Activated B cell treated with CpG ODN at 0.5 μM for 24 hours (primary cell): ENCODE measurements around the gene ERC2. TPM values are rescaled to one million over a fixed set of nuclear protein-coding genes. Genes with fewer than 3 reads are reported as not detected.

Experiments
- ATAC-seq: fragments of 200-7000 bp; cut with Tn5 transposase; one replicate; pipeline ENCODE4 v1.10.0; 2021; ENCODE audit warnings: low read depth, mild to moderate bottlenecking, moderate library complexity
- CTCF ChIA-PET: fragments of 350-600 bp; sonication (Branson Sonifier 250); formaldehyde crosslinking; loops from one replicate; lab custom pipeline; 2021; ENCODE audit warnings: antibody characterized with exemption; lab: Charles Lee
- POLR2A ChIA-PET: fragments of 350-600 bp; sonication (Branson Sonifier 250); formaldehyde crosslinking; loops from one replicate; lab custom pipeline; 2021; ENCODE audit warnings: antibody characterized with exemption; lab: Charles Lee
- DNase-seq: peaks from one replicate; pipeline ENCODE4 v3.0.0; 2022
- H3K27ac Mint-ChIP-seq: one replicate; pipeline ENCODE4 v1.8.0; 2020; ENCODE audit warnings: mixed read lengths
- H3K27me3 Mint-ChIP-seq: one replicate; pipeline ENCODE4 v1.8.0; 2021; ENCODE audit warnings: mixed read lengths
- H3K36me3 Mint-ChIP-seq: one replicate; pipeline ENCODE4 v1.8.0; 2021; ENCODE audit warnings: low read depth, mixed read lengths
- H3K4me1 Mint-ChIP-seq: one replicate; pipeline ENCODE4 v1.8.0; 2021; ENCODE audit warnings: mixed read lengths
- H3K4me3 Mint-ChIP-seq: one replicate; pipeline ENCODE4 v1.8.0; 2020; ENCODE audit warnings: mild to moderate bottlenecking, mixed read lengths
- H3K9me3 Mint-ChIP-seq: one replicate; pipeline ENCODE4 v1.8.0; 2020; ENCODE audit warnings: mixed read lengths
- CTCF ChIP-seq: fragments of 200-600 bp; IDR thresholded peaks from one replicate; pipeline ENCODE4 v1.8.0; 2022; ENCODE audit warnings: antibody characterized with exemption, mild to moderate bottlenecking
- intact Hi-C: fragments of 100-400 bp; cut with micrococcal nuclease; formaldehyde crosslinking; loops from one replicate; pipeline ENCODE4 v1.15.1; 2024
- total RNA-seq: library from RNA; stranded (reverse); gene quantifications from 2 replicates; pipeline ENCODE4 v1.2.3, GENCODE V29; 2022

ERC2 gene
- total RNA-seq, 1 donor from 2014 or later, result not detected

- TF ChIP-seq CTCF, result no peak
- Mint-ChIP-seq H3K4me1 (peaks cover 30% of the 10 kb centered on the region), H3K9me3 (no peaks in the 10 kb centered on the region), H3K27ac (no peak overlapping the region), H3K36me3 (no peaks in the 10 kb centered on the region), H3K27me3 (no peaks in the 10 kb centered on the region), H3K4me3 (no peak overlapping the region)
- DNase-seq (no peak), ATAC-seq (no peak)
- CTCF ChIA-PET, result no interaction called here
- intact Hi-C loops, result no loop called here
- POLR2A ChIA-PET, result no interaction called here
Observed at GRCh38 chr3:55724407-55724784, 743.9 kb downstream of the ERC2 start.

- peaks cover 30% of the 10 kb centered on the region for H3K4me1 Mint-ChIP-seq
- POLR2A ChIA-PET, result no interaction called here
- DNase-seq (no peak), ATAC-seq (no peak)
- intact Hi-C loops, result no loop called here
- H3K9me3 Mint-ChIP-seq, result no peaks in the 10 kb centered on the region
- no peak overlapping the region for H3K27ac Mint-ChIP-seq
- no peak for TF ChIP-seq CTCF
- no peaks in the 10 kb centered on the region for H3K36me3 Mint-ChIP-seq
- H3K4me3 Mint-ChIP-seq, result no peak overlapping the region
- H3K27me3 Mint-ChIP-seq, result no peaks in the 10 kb centered on the region
- CTCF ChIA-PET, result no interaction called here
Observed at GRCh38 chr3:55723653-55724406, 744.4 kb downstream of the ERC2 start.

GRCh38 chr3:55721716-55722484 is 746.4 kb downstream of the ERC2 start:
- no peak for TF ChIP-seq CTCF
- ChIA-PET CTCF (no interaction called here), POLR2A (no interaction called here)
- no peaks in the 10 kb centered on the region for H3K36me3 Mint-ChIP-seq
- ATAC-seq (no peak), DNase-seq (no peak)
- H3K4me1 Mint-ChIP-seq, result peaks cover 30% of the 10 kb centered on the region
- intact Hi-C loops, result no loop called here
- no peak overlapping the region for H3K4me3 Mint-ChIP-seq
- no peaks in the 10 kb centered on the region for H3K9me3 Mint-ChIP-seq
- H3K27me3 Mint-ChIP-seq, result no peaks in the 10 kb centered on the region
- H3K27ac Mint-ChIP-seq, result no peak overlapping the region

- CTCF ChIA-PET, result no interaction called here
- H3K4me1 Mint-ChIP-seq, result peaks cover 25% of the 10 kb centered on the region
- intact Hi-C loops, result no loop called here
- POLR2A ChIA-PET, result no interaction called here
- H3K9me3 Mint-ChIP-seq, result no peaks in the 10 kb centered on the region
- no peaks in the 10 kb centered on the region for H3K36me3 Mint-ChIP-seq
- DNase-seq, result no peak
- TF ChIP-seq CTCF, result no peak
- ATAC-seq, result no peak
- no peak overlapping the region for H3K27ac Mint-ChIP-seq
- H3K4me3 Mint-ChIP-seq, result no peak overlapping the region
- H3K27me3 Mint-ChIP-seq, result no peaks in the 10 kb centered on the region
Observed at GRCh38 chr3:55720614-55721013, 747.7 kb downstream of the ERC2 start.

GRCh38 chr3:55719508-55719907 is 748.8 kb downstream of the ERC2 start:
- no peak for TF ChIP-seq CTCF
- H3K9me3 Mint-ChIP-seq, result no peaks in the 10 kb centered on the region
- intact Hi-C loops, result no loop called here
- ATAC-seq (no peak), DNase-seq (no peak)
- ChIA-PET POLR2A (no interaction called here), CTCF (no interaction called here)
- H3K4me3 Mint-ChIP-seq, result no peak overlapping the region
- no peaks in the 10 kb centered on the region for H3K36me3 Mint-ChIP-seq
- no peaks in the 10 kb centered on the region for H3K27me3 Mint-ChIP-seq
- no peak overlapping the region for H3K27ac Mint-ChIP-seq
- peaks cover 15% of the 10 kb centered on the region for H3K4me1 Mint-ChIP-seq
